Lower leg skin (tissue), 4 donors: ENCODE data around the gene HYDIN. TPM values are rescaled to one million over a fixed set of nuclear protein-coding genes. Genes with fewer than 3 reads are reported as not detected.

ENCODE experiments used
- DNase-seq, 2 donors: peaks; one replicate each; pipeline ENCODE4 v3.0.0-alpha.2; 2019; ENCODE audit warnings: low spot score in 2 of 2
- H3K4me3 ChIP-seq: fragments of 200-600 bp; sonication (generic); 2 replicates; pipeline ENCODE4 v1.5.1; 2017; ENCODE audit warnings: mild to moderate bottlenecking, low read depth; ENCODE audit not compliant: poor library complexity, severe bottlenecking
- CTCF ChIP-seq, 3 donors: fragments of 450-650 bp; IDR thresholded peaks; one replicate each; pipeline ENCODE4 v1.5.1; 2016; ENCODE audit warnings: antibody characterized with exemption in 3 of 3, mild to moderate bottlenecking in 3 of 3, moderate library complexity in 2 of 3
- POLR2A ChIP-seq, 2 donors: fragments of 450-650 bp; IDR thresholded peaks; one replicate each; pipeline ENCODE4 v1.6.1; 2016 to 2017; ENCODE audit warnings: antibody characterized with exemption in 2 of 2, mild to moderate bottlenecking in 1 of 2, moderate library complexity in 1 of 2
- WGBS, 2 donors: methylation state at CpG; one replicate each; pipeline ENCODE4 v1.1.5; 2018; 5-methylcytosine and 5-hydroxymethylcytosine counted together
- intact Hi-C: fragments of 100-400 bp; cut with DNase I; formaldehyde crosslinking; loops from one replicate; pipeline ENCODE4 v1.15.0; 2023; ENCODE audit warnings: low total_unique reads
- total RNA-seq, 4 donors: library from RNA; depleted of rRNA; stranded (reverse); fragments of >200 nt; gene quantifications; one replicate each; pipeline ENCODE4 v1.1.0, GENCODE V29; 2016

Gene HYDIN
- total RNA-seq, 4 donors from 2014 or later = 0.15 to 2.3 (median 1.5) TPM; not detected in 1

DNA sequence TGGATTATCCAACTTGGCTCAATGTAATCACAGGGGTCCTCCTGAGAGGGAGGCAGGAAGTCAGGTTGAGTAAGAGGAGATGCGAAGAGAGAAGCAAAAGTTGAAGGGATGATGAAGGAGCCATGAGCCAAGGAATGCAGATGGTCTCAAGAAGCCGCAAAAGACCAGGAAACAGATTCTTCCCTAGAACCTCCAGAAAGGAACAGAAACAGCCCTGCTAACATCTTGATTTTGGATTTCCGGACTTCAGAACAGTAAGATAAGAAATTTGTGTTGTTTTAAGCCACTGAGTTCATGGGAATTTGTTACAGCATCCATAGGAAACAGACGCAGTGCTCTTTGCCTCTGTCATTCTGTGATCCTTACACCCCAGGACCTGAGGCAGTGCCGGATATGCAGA is 31.9 kb upstream of the HYDIN start:
- intact Hi-C loops = no loop called here
- no peak for DNase-seq
- WGBS, 2 donors = 81 to 86% methylated on average over 5 of the region's 5 CpGs
- TF ChIP-seq POLR2A (IDR thresholded peaks at IDR 0.05) = no peak
- TF ChIP-seq CTCF (IDR thresholded peaks at IDR 0.05) = no peak
- H3K4me3 ChIP-seq = no peak overlapping the region

DNA sequence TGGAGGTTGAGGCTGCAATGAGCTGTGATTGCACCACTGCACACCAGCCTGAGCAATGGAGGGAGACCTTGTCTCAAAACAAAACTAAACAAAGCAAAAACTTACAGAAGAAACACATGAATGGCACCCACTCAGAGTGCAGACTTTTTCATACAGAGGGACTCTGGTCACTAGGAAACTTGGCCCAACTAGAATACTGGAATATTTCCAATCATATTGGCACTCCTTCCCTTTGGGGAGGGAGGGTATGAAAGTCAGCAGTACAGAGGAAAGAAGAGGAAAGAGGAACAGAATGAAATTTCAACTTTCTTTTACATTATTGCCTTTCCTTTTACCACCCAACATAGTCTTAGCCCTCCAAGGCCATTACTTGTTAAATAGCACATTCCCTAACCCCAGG is 30.5 kb upstream of the HYDIN start:
- no peak for TF ChIP-seq CTCF (IDR thresholded peaks at IDR 0.05)
- TF ChIP-seq POLR2A (IDR thresholded peaks at IDR 0.05) = no peak
- intact Hi-C loops = no loop called here
- no peak overlapping the region for H3K4me3 ChIP-seq
- no peak for DNase-seq

GRCh38 chr16:71259086-71259485 is 28.6 kb upstream of the HYDIN start:
- WGBS, 2 donors = 77 to 84% methylated on average over 5 of the region's 5 CpGs
- TF ChIP-seq POLR2A (IDR thresholded peaks at IDR 0.05) (no peak), CTCF (IDR thresholded peaks at IDR 0.05) (no peak)
- DNase-seq = no peak
- intact Hi-C loops = no loop called here
- no peak overlapping the region for H3K4me3 ChIP-seq

DNA sequence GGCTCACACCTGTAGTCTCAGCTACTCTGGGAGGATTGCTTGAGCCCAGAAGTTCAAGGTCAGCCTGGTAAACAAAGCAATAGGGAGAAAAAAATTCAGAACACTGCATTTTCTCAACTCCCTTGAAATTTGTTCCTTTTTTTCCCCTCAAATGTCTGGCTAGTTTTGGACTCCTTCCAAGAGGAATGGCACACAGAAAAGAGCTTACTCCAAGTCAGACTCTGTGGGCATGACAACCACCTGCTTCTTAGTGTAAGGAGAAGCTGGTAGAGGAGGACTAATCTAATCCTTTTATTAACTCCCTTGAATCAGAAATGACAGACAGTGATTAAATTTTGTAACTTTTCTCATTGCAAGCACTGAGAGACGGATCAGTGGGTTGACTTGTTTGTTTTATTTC is 27.9 kb upstream of the HYDIN start:
- no peak for DNase-seq
- intact Hi-C loops = no loop called here
- WGBS, 2 donors = 79 to 85% methylated on average over 1 of the region's 1 CpG
- no peak overlapping the region for H3K4me3 ChIP-seq
- TF ChIP-seq CTCF (IDR thresholded peaks at IDR 0.05) = no peak

DNA sequence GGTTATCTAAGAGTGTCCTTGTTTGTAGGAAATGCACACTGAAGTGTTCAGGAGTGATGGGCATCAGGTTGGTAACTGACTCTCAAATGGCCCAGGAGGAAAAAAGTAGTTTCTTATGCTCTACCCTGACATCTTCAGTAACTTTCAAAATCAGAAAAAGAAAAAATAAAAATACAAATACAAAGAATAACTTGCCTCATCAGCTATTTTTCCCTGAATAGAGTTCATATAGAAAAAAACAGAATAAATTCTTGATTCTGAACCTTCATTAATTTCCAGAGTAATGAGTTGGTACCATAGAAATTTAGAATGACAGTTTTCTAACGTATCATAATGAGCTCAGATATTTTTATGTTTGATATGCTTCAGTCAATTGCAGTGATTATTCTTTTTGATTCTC is 27.2 kb upstream of the HYDIN start:
- no peak overlapping the region for H3K4me3 ChIP-seq
- intact Hi-C loops = no loop called here
- TF ChIP-seq POLR2A (IDR thresholded peaks at IDR 0.05) (no peak), CTCF (IDR thresholded peaks at IDR 0.05) (no peak)
- 66 to 68% methylated on average over 1 of the region's 1 CpG for WGBS, 2 donors
- no peak for DNase-seq

DNA sequence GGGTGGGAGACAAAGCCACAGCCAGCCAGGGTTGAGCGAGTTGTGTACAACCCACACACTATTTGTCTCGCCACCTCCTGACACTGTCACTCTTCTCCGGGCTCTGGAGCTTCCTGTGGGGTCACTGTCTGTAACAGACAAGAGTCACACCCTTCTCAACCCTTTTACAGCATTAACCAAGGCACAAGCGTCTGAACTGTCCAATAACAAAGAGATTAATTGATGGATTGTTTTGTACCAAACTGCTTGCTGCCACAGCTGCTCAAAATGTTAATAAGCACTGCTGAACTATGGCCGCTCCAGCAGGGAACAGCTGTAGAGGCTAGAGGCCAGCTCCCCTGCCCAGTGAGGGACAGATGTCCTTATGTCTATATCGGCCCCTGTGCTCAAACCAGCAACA is 25.2 kb upstream of the HYDIN start:
- no peak overlapping the region for H3K4me3 ChIP-seq
- no peak for DNase-seq
- 48 to 60% methylated on average over 6 of the region's 6 CpGs for WGBS, 2 donors
- TF ChIP-seq POLR2A (IDR thresholded peaks at IDR 0.05) (no peak), CTCF (IDR thresholded peaks at IDR 0.05) (no peak)
- intact Hi-C loops = no loop called here
